BJ (cell line): ENCODE results near the gene TTC8. TPM values are rescaled to one million over a fixed set of nuclear protein-coding genes. Genes with fewer than 3 reads are reported as not detected.
"Not testable (repeated sequence)": the region's sequence is repeated elsewhere in the genome, so short reads cannot be mapped to it uniquely, and the experiment has no call there.

Experiments
- CTCF ChIA-PET: fragments of 350-600 bp; formaldehyde crosslinking; extraction: SDS; loops from one replicate; lab custom pipeline; 2021; ENCODE audit warnings: antibody characterized with exemption, inconsistent platforms; lab: Yijun Ruan, JAX
- POLR2A ChIA-PET: fragments of 300-600 bp; sonication (Branson Sonifier 250); formaldehyde crosslinking; extraction: SDS; loops from one replicate; lab custom pipeline; 2021; ENCODE audit warnings: antibody characterized with exemption; lab: Charles Lee
- DNase-seq: peaks from one replicate; pipeline ENCODE4 v3.0.0-alpha.2; 2011; ENCODE audit warnings: low read depth
- H3K27me3 ChIP-seq: 2 replicates; pipeline ENCODE4 v1.6.0; 2011; ENCODE audit warnings: low read length; ENCODE audit not compliant: control insufficient read depth, insufficient read depth
- H3K36me3 ChIP-seq: 2 replicates; pipeline ENCODE4 v1.5.1; 2011; ENCODE audit warnings: low read length; ENCODE audit not compliant: control insufficient read depth, insufficient read depth
- H3K4me3 ChIP-seq: 2 replicates; pipeline ENCODE4 v1.5.1; 2011; ENCODE audit warnings: low read depth, mild to moderate bottlenecking, control low read depth, low read length
- polyA plus RNA-seq: library from polyadenylated mRNA; depleted of rRNA; stranded (reverse); fragments of >200 nt; gene quantifications from 2 replicates; pipeline ENCODE4 v1.2.3, GENCODE V29; 2011
- TF ChIP-seq, protein P1 (sequence below): IDR thresholded peaks from 2 replicates; pipeline ENCODE4 v1.5.1; 2011; ENCODE audit warnings: low read depth, mild to moderate bottlenecking, control low read depth, inconsistent platforms, low read length, moderate library complexity; ENCODE audit not compliant: insufficient read depth

TTC8 gene
- polyA plus RNA-seq, 1 experiment: 43.7 TPM

DNA sequence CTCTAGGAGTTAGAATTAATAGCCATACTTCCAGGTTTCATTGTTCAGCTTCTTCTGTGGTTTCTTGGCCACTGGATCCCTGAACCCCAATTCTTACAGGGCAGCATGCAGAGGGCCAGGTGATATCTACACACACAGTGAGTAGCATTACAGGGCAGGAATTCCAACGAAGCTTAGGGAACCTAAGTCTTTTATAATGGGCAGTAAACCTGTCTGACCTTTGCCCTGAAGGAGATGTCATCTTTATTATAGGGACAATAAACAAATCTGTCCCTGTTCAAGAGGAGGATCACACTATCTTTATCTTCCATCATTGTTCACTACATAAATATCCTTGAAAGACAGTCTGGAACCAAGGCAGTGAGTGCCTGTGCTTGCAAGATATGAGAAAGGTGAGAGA lies 20.0 kb upstream of the TTC8 start:
- Histone ChIP-seq H3K4me3 (no peak overlapping the region), H3K36me3 (no peaks in the 10 kb centered on the region), H3K27me3 (no peaks in the 10 kb centered on the region)
- TF ChIP-seq, protein P1, sequence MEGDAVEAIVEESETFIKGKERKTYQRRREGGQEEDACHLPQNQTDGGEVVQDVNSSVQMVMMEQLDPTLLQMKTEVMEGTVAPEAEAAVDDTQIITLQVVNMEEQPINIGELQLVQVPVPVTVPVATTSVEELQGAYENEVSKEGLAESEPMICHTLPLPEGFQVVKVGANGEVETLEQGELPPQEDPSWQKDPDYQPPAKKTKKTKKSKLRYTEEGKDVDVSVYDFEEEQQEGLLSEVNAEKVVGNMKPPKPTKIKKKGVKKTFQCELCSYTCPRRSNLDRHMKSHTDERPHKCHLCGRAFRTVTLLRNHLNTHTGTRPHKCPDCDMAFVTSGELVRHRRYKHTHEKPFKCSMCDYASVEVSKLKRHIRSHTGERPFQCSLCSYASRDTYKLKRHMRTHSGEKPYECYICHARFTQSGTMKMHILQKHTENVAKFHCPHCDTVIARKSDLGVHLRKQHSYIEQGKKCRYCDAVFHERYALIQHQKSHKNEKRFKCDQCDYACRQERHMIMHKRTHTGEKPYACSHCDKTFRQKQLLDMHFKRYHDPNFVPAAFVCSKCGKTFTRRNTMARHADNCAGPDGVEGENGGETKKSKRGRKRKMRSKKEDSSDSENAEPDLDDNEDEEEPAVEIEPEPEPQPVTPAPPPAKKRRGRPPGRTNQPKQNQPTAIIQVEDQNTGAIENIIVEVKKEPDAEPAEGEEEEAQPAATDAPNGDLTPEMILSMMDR: no peak
- DNase-seq: no peak
- ChIA-PET POLR2A (no interaction called here), CTCF (no interaction called here)

DNA sequence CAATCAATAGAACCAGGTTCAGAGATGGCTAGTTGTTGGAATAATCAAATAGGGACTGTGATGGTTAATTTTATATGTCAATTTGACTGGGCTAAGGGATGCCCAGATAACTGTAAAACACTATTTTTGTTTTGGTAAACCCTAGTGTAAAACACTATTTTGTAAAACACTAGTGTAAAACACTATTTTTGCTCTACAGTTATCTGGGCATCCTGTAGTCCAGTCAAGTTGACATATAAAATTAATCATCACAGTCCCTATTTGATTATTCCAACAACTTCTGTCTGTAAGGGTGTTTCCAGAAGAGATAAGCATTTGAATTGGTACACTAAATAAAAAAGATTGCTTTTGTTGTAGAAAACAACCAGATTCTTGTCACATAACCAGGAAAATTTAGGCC lies 16.1 kb upstream of the TTC8 start:
- ChIA-PET POLR2A (no interaction called here), CTCF (no interaction called here)
- Histone ChIP-seq H3K27me3 (no peaks in the 10 kb centered on the region), H3K36me3 (no peaks in the 10 kb centered on the region), H3K4me3 (no peak overlapping the region)
- TF ChIP-seq, protein P1: no peak
- no peak for DNase-seq

DNA sequence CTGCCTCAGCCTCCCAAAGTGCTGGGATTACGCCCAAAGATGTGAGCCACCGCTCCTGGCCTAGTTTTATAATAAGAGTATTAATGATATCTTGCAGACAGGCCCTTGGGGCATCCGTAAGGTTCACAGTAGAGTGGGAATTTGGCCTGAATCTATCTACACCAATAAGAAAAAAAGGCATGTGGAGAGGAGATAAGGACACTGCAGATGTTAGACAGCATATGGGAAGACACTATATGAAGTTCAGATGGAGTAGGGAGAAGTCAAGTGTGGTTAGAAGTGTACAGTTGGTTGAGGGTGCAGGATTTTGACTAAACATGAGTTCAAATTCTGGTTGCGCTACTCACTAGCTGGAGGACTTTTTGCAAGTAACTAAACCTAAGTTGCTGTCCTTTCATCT lies 8.5 kb upstream of the TTC8 start:
- no peak for DNase-seq
- peaks cover 2% of the 10 kb centered on the region; the same call in 1 of the 2 replicates for H3K27me3 ChIP-seq
- H3K4me3 ChIP-seq: no peak overlapping the region
- no peaks in the 10 kb centered on the region for H3K36me3 ChIP-seq
- TF ChIP-seq, protein P1: no peak
- CTCF ChIA-PET: interaction anchor here (1.1 kb wide), 1 partner anchor 23 kb away, joined by 4 read pairs; the partner anchor contains the start of gene EML5
- POLR2A ChIA-PET: no interaction called here

DNA sequence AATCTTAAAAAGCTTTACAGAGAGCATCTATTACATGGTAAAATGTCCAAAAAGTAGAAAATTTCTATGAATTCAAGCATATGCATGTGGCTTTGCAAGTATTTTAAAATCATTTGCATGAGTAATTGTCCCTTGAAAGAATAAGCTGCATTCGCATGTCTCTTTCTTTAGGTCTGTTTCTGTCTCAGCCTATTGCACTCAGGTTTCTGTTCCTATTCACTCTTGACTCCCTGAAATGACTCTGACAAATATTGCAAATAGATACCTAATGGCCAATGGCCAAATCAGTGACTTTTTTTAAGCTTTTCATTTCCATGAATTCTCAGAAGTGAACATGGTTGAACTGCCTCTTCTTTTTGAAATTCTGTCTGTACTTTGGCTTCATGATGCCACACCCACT lies 6.4 kb upstream of the TTC8 start:
- H3K4me3 ChIP-seq: no peak overlapping the region
- no peaks in the 10 kb centered on the region for H3K36me3 ChIP-seq
- TF ChIP-seq, protein P1: no peak
- ChIA-PET CTCF (no interaction called here), POLR2A (no interaction called here)
- peaks cover 2% of the 10 kb centered on the region; the same call in 1 of the 2 replicates for H3K27me3 ChIP-seq
- DNase-seq: no peak

DNA sequence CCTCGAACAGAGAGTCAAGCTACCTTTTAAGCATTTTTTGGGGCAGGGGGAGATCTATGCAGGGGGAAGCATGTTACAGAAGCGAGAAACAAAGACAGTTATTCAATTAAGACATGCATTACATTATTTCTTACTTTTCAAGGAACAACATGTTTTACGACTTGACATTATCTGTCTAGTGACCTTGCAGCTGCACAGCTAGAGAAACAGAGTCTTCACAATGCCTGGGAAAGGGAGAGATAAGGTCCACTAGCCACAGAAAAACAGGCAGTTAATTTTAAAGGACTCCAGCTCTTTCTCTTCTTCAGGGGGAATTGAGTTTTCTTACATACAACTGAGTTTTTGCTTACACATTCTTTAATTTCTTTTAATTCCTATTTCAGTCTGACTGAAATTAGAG lies 4.8 kb upstream of the TTC8 start:
- H3K4me3 ChIP-seq, H3K36me3 ChIP-seq, DNase-seq, H3K27me3 ChIP-seq: not testable (repeated sequence)
- ChIA-PET CTCF (interaction anchor here (1.2 kb wide), 1 partner anchor 23 kb away, joined by 3 read pairs; no protein-coding TSS in a partner anchor), POLR2A (interaction anchor here (0.7 kb wide), 1 partner anchor 198 kb away, joined by 3 read pairs; no protein-coding TSS in a partner anchor)

DNA sequence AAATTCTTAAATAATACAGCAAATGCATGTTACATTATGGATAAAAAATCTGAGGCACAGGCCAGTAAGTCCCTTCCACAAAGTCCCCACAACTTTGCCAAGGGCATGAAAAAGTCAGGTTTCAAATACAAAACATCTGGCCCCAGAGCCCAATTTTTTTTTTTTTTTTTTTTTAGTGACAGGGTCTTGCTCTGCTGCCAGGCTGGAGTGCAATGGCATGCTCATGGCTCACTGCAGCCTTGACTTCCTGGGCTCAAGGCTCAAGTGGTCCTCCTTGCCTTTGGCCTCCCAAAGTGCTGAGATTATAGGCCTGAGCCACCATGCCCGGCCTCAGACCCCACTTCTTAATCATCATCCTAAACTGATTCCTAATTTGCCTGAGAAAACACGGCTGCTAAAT lies 3.1 kb upstream of the TTC8 start:
- TF ChIP-seq, protein P1: no peak
- POLR2A ChIA-PET: no interaction called here
- H3K27me3 ChIP-seq: peaks cover 2% of the 10 kb centered on the region; the same call in 1 of the 2 replicates
- DNase-seq: no peak
- H3K4me3 ChIP-seq: no peak overlapping the region
- H3K36me3 ChIP-seq: no peaks in the 10 kb centered on the region
- CTCF ChIA-PET: interaction anchor here (1.0 kb wide), 1 partner anchor 9 kb away, joined by 4 read pairs; no protein-coding TSS in a partner anchor
